Fibroblast of lung (primary cell): ENCODE data around the gene TP53BP2. TPM values are rescaled to one million over a fixed set of nuclear protein-coding genes. Genes with fewer than 3 reads are reported as not detected.
"Not testable (repeated sequence)": the region's sequence is repeated elsewhere in the genome, so short reads cannot be mapped to it uniquely, and the experiment has no call there.

Experiments used
- DNase-seq, 2 donors: peaks; one replicate each; pipeline versions ENCODE4 v3.0.0 to v3.0.0-alpha.2; 2010; ENCODE audit warnings: low read depth in 2 of 2
- H2AFZ ChIP-seq: 2 replicates; pipeline ENCODE4 v1.5.1; 2012; ENCODE audit warnings: low read length, control low read depth, inconsistent platforms
- H3K27ac ChIP-seq: 2 replicates; pipeline ENCODE4 v1.5.1; 2011; ENCODE audit warnings: low read length, control low read depth; ENCODE audit not compliant: insufficient read depth
- H3K27me3 ChIP-seq: 2 replicates; pipeline ENCODE4 v1.5.1; 2011; ENCODE audit warnings: mild to moderate bottlenecking, low read length; ENCODE audit not compliant: control insufficient read depth, insufficient read depth
- H3K36me3 ChIP-seq: 2 replicates; pipeline ENCODE4 v1.5.1; 2011; ENCODE audit warnings: low read length; ENCODE audit not compliant: control insufficient read depth, insufficient read depth
- H3K4me1 ChIP-seq: 2 replicates; pipeline ENCODE4 v1.5.1; 2011; ENCODE audit warnings: low read length; ENCODE audit not compliant: control insufficient read depth, insufficient read depth; ENCODE audit errors: extremely low read depth
- H3K4me2 ChIP-seq: 2 replicates; pipeline ENCODE4 v1.5.1; 2011; ENCODE audit warnings: low read length, control low read depth; ENCODE audit not compliant: insufficient read depth; ENCODE audit errors: extremely low read depth
- H3K4me3 ChIP-seq, 4 experiments: fragments of 200-600 bp in 1 of 4; sonication (generic) in 1 of 4; replicated peaks in 1 of 4; 2 replicates each; pipeline ENCODE4 v1.5.1; 2011 to 2016; ENCODE audit warnings: low read length in 4 of 4, low read depth in 3 of 4, mild to moderate bottlenecking in 3 of 4, control low read depth in 2 of 4, inconsistent platforms in 1 of 4, mixed read lengths in 1 of 4; ENCODE audit not compliant: insufficient read depth in 1 of 4; ENCODE audit errors: control extremely low read depth in 1 of 4
- H3K79me2 ChIP-seq: 2 replicates; pipeline ENCODE4 v1.5.1; 2012; ENCODE audit warnings: mild to moderate bottlenecking, low read length, inconsistent platforms; ENCODE audit not compliant: control insufficient read depth, insufficient read depth
- H3K9ac ChIP-seq: 2 replicates; pipeline ENCODE4 v1.5.1; 2011; ENCODE audit warnings: mild to moderate bottlenecking, low read length, control low read depth; ENCODE audit not compliant: insufficient read depth
- H3K9me3 ChIP-seq: 2 replicates; pipeline ENCODE4 v1.5.1; 2012; ENCODE audit warnings: low read depth, low read length; ENCODE audit not compliant: control insufficient read depth, insufficient read depth
- H4K20me1 ChIP-seq: 2 replicates; pipeline ENCODE4 v1.5.1; 2011; ENCODE audit warnings: low read length; ENCODE audit not compliant: control insufficient read depth, insufficient read depth; ENCODE audit errors: extremely low read depth
- CTCF ChIP-seq, 2 donors: IDR thresholded peaks in 1 of 2; conservative IDR thresholded peaks in 1 of 2; 1 replicate in 1 of 2; 2 replicates in 1 of 2; pipeline ENCODE4 v1.5.1; 2011 to 2012; ENCODE audit warnings: low read length in 2 of 2, control low read depth in 1 of 2, inconsistent platforms in 1 of 2, low read depth in 1 of 2, mild to moderate bottlenecking in 1 of 2
- EZH2 ChIP-seq: IDR thresholded peaks from 2 replicates; pipeline ENCODE4 v1.5.1; 2012; ENCODE audit warnings: low read length, control low read depth, mild to moderate bottlenecking; ENCODE audit errors: missing control alignments
- polyA plus RNA-seq, 2 donors: library from polyadenylated mRNA; depleted of rRNA in 1 of 2; stranded (reverse) in 1 of 2; unstranded in 1 of 2; fragments of >200 nt; gene quantifications; 2 replicates each; pipeline ENCODE4 v1.2.1, GENCODE V29; 2011 to 2012; ENCODE audit warnings: missing spikeins in 1 of 2
- total RNA-seq: library from RNA; depleted of rRNA; stranded (reverse); fragments of >200 nt; gene quantifications from 2 replicates; pipeline ENCODE4 v1.2.1, GENCODE V29; 2014

The TP53BP2 gene
- total and polyA plus RNA-seq, 2 donors (not counting 1 experiment from before 2014, with no cell fraction given): 28.4 to 30.4 TPM

GRCh38 chr1:223842784-223843183 is 3.0 kb downstream of the TP53BP2 start:
- Histone ChIP-seq H3K4me1 (peaks cover 8% of the 10 kb centered on the region), H3K36me3 (no peaks in the 10 kb centered on the region), H3K9ac (no peak overlapping the region), H2AFZ (no peak overlapping the region), H3K4me3 (peak overlapping the region; percentile 2 to 21 (median 11)), H3K27me3 (no peaks in the 10 kb centered on the region), H4K20me1 (no peaks in the 10 kb centered on the region), H3K4me2 (peak overlapping the region; percentile 54), H3K9me3 (no peaks in the 10 kb centered on the region), H3K79me2 (peaks cover 77% of the 10 kb centered on the region), H3K27ac (no peak overlapping the region)
- TF ChIP-seq EZH2 (no peak), CTCF (conservative IDR thresholded peaks at IDR 0.05 in 1 of 2, IDR thresholded peaks at IDR 0.05 in 1 of 2; ENCODE audit: low read depth in 1 of 2, low read length in 2 of 2) (no peak)
- no peak for DNase-seq

DNA sequence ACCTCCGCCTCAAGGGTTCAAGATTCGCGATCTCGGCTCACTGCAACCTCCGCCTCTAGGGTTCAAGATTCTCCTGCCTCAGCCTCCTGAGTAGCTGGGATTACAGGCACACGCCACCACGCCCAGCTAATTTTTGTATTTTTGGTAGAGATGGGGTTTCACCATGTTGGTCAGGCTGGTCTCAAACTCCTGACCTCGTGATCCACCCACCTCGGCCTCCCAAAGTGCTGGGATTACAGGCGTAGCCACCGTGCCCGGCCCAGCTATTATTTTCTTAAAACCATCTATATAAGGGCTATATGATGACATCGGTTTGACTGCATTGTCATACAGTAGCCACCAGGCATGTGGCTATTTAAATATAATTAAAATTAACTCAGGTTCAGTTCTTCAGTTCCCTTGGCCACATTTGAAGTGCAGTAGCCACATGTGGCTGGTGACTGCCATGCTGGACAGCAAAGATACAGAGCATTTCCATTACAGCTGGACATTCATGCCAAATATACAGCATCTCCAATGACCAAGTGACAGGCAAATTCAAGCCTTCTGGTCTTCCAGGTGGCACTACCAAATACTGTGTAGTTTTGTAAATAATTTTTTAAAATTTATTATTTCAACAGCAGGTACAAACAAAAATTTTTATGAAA is 3.6 kb downstream of the TP53BP2 start:
- not testable (repeated sequence) for H3K4me3 ChIP-seq, H3K9ac ChIP-seq, H3K9me3 ChIP-seq, H2AFZ ChIP-seq, H3K36me3 ChIP-seq, H4K20me1 ChIP-seq, H3K27ac ChIP-seq, H3K27me3 ChIP-seq, DNase-seq, H3K4me1 ChIP-seq
- peak overlapping the region; percentile 54 for H3K4me2 ChIP-seq
- peaks cover 84% of the 10 kb centered on the region for H3K79me2 ChIP-seq

GRCh38 chr1:223840254-223840653 is 5.5 kb downstream of the TP53BP2 start:
- TF ChIP-seq EZH2: no peak
- no peak for TF ChIP-seq CTCF (conservative IDR thresholded peaks at IDR 0.05 in 1 of 2, IDR thresholded peaks at IDR 0.05 in 1 of 2; ENCODE audit: low read depth in 1 of 2, low read length in 2 of 2)
- DNase-seq: no peak
- Histone ChIP-seq H3K27ac (no peak overlapping the region), H3K4me3 (no peak overlapping the region), H3K36me3 (no peaks in the 10 kb centered on the region), H3K9me3 (no peaks in the 10 kb centered on the region), H3K9ac (no peak overlapping the region), H4K20me1 (no peaks in the 10 kb centered on the region), H3K4me1 (peaks cover 17% of the 10 kb centered on the region), H3K79me2 (peaks cover 98% of the 10 kb centered on the region), H3K27me3 (no peaks in the 10 kb centered on the region), H3K4me2 (no peak overlapping the region), H2AFZ (no peak overlapping the region)
